Measurements from ENCODE around the gene LMO1. TPM values are rescaled to one million over a fixed set of nuclear protein-coding genes. Genes with fewer than 3 reads are reported as not detected.

Gene LMO1
- total and polyA plus RNA-seq, 12 donors, result 0.22 to 2.5 (median 1.2) TPM; not detected in 6

GRCh38 chr11:8263109-8263768 is 439 bp downstream of the LMO1 start:
- no peaks in the 10 kb centered on the region for H3K9me3 ChIP-seq (replicated peaks in 1 of 3)
- no peak for TF ChIP-seq POLR2A (IDR thresholded peaks at IDR 0.05)
- no peak for TF ChIP-seq CTCF (IDR thresholded peaks at IDR 0.05)
- no peaks in the 10 kb centered on the region for H3K36me3 ChIP-seq (replicated peaks in 1 of 2)
- WGBS, 4 donors, result 1 to 2% (median 1%) methylated on average over 15 to 53 of the region's 53 CpGs
- peak overlapping the region in 1 of 5 donors; percentile 38 for H3K27ac ChIP-seq
- H3K4me1 ChIP-seq (replicated peaks in 1 of 2), result peaks cover 19 to 28% of the 10 kb centered on the region in 2 donors
- peak overlapping the region in 2 of 4 donors; percentile 38 to 71 for H3K4me3 ChIP-seq
- intact Hi-C loops (cut with DNase I), result no loop called here
- peak in 1 of 7 donors; percentile 44 for DNase-seq
- H3K27me3 ChIP-seq, result peaks cover 43% of the 10 kb centered on the region

GRCh38 chr11:8262552-8263108 is 1.0 kb downstream of the LMO1 start:
- 0 to 3% (median 2%) methylated on average over 8 to 66 of the region's 66 CpGs for WGBS, 4 donors
- intact Hi-C loops (cut with DNase I), result no loop called here
- H3K36me3 ChIP-seq (replicated peaks in 1 of 2), result no peaks in the 10 kb centered on the region
- peaks cover 37% of the 10 kb centered on the region for H3K27me3 ChIP-seq
- H3K4me3 ChIP-seq, result peak overlapping the region in 2 of 4 donors; percentile 38 to 71
- peak; percentile 47 to 67 (median 59) for DNase-seq
- peaks cover 14 to 22% of the 10 kb centered on the region in 2 donors for H3K4me1 ChIP-seq (replicated peaks in 1 of 2)
- TF ChIP-seq POLR2A (IDR thresholded peaks at IDR 0.05) (peak in 1 of 2 donors; percentile 38), CTCF (IDR thresholded peaks at IDR 0.05) (no peak)
- peak overlapping the region in 1 of 5 donors; percentile 38 for H3K27ac ChIP-seq
- H3K9me3 ChIP-seq (replicated peaks in 1 of 3), result no peaks in the 10 kb centered on the region

GRCh38 chr11:8261921-8262551 is 1.6 kb downstream of the LMO1 start:
- DNase-seq, result peak in 2 of 7 donors; percentile 11 to 46
- Histone ChIP-seq H3K4me3 (peak overlapping the region in 1 of 4 donors; percentile 71), H3K9me3 (replicated peaks in 1 of 3) (no peaks in the 10 kb centered on the region), H3K27ac (peak overlapping the region in 1 of 5 donors; percentile 38), H3K4me1 (replicated peaks in 1 of 2) (peaks cover 14 to 22% of the 10 kb centered on the region in 2 donors), H3K27me3 (peaks cover 33% of the 10 kb centered on the region), H3K36me3 (replicated peaks in 1 of 2) (no peaks in the 10 kb centered on the region)
- intact Hi-C loops (cut with DNase I), result no loop called here
- TF ChIP-seq CTCF (IDR thresholded peaks at IDR 0.05) (no peak), POLR2A (IDR thresholded peaks at IDR 0.05) (no peak)
- WGBS, 4 donors, result 72 to 87% (median 80%) methylated on average over 11 to 12 of the region's 12 CpGs

GRCh38 chr11:8261291-8261690 is 2.4 kb downstream of the LMO1 start:
- no peak overlapping the region for H3K27ac ChIP-seq
- H3K4me3 ChIP-seq, result no peak overlapping the region
- H3K4me1 ChIP-seq (replicated peaks in 1 of 2), result peaks cover 14 to 22% of the 10 kb centered on the region in 2 donors
- peaks cover 26% of the 10 kb centered on the region for H3K27me3 ChIP-seq
- intact Hi-C loops (cut with DNase I), result no loop called here
- 85 to 94% (median 90%) methylated on average over 2 of the region's 2 CpGs for WGBS, 4 donors
- H3K9me3 ChIP-seq (replicated peaks in 1 of 3), result no peaks in the 10 kb centered on the region
- no peaks in the 10 kb centered on the region for H3K36me3 ChIP-seq (replicated peaks in 1 of 2)
- TF ChIP-seq CTCF (IDR thresholded peaks at IDR 0.05), result no peak
- TF ChIP-seq POLR2A (IDR thresholded peaks at IDR 0.05), result no peak
- peak in 1 of 7 donors; percentile 43 for DNase-seq
